Testis (tissue), 3 donors: ENCODE measurements around the gene TIMM8A. TPM values are rescaled to one million over a fixed set of nuclear protein-coding genes. Genes with fewer than 3 reads are reported as not detected.

Experiments
- DNase-seq: peaks from one replicate; pipeline ENCODE4 v3.0.0-alpha.2; 2019
- H3K27ac ChIP-seq, 2 donors: fragments of 200-600 bp; sonication (generic); one replicate each; pipeline ENCODE4 v1.5.1; 2019
- H3K27me3 ChIP-seq: fragments of 200-600 bp; sonication (generic); one replicate; pipeline ENCODE4 v1.5.1; 2019
- H3K36me3 ChIP-seq: fragments of 200-600 bp; sonication (generic); one replicate; pipeline ENCODE4 v1.5.1; 2017; ENCODE audit warnings: low read depth; ENCODE audit errors: missing control alignments
- H3K4me1 ChIP-seq: fragments of 200-600 bp; sonication (generic); one replicate; pipeline ENCODE4 v1.5.1; 2019
- H3K4me3 ChIP-seq, 2 donors: fragments of 200-600 bp; sonication (generic); one replicate each; pipeline ENCODE4 v1.5.1; 2017 to 2019
- H3K9me3 ChIP-seq: fragments of 200-600 bp; sonication (generic); one replicate; pipeline ENCODE4 v1.5.1; 2017
- POLR2A ChIP-seq: fragments of 450-650 bp; IDR thresholded peaks from one replicate; pipeline ENCODE4 v1.6.1; 2017; ENCODE audit warnings: antibody characterized with exemption, mild to moderate bottlenecking, moderate library complexity
- WGBS, 2 donors: methylation state at CpG; one replicate each; pipeline ENCODE4 v1.1.5; 2018; 5-methylcytosine and 5-hydroxymethylcytosine counted together
- intact Hi-C: fragments of 100-400 bp; cut with DNase I; formaldehyde crosslinking; loops from one replicate; pipeline ENCODE4 v1.15.1; 2023; ENCODE audit warnings: low total_unique reads
- polyA plus RNA-seq: library from polyadenylated mRNA; stranded (reverse); fragments of 350-450 nt; fragmentation: Illumina TruSeq; extraction: RNeasy Lipid Tissue Mini Kit (QIAGEN cat#74804); gene quantifications from one replicate; pipeline ENCODE4 v1.2.3, GENCODE V29; 2014; ENCODE audit warnings: low read depth, low replicate concordance; ENCODE audit not compliant: insufficient read depth
- total RNA-seq, 2 donors: library from RNA; depleted of rRNA; stranded (reverse); fragments of >200 nt; gene quantifications; one replicate each; pipeline ENCODE4 v1.2.3, GENCODE V29; 2016
- TF ChIP-seq, protein P1 (sequence below), 3 experiments: fragments of 450-650 bp in 2 of 3; fragments of 200-600 bp in 1 of 3; sonication (generic) in 1 of 3; IDR thresholded peaks; one replicate each; pipeline ENCODE4 v1.5.1; 2016 to 2019; ENCODE audit warnings: antibody characterized with exemption in 3 of 3, mild to moderate bottlenecking in 2 of 3, moderate library complexity in 1 of 3

Gene TIMM8A
- total and polyA plus RNA-seq, 3 donors from 2014 or later = 8.2 to 11.1 (median 9.3) TPM

DNA sequence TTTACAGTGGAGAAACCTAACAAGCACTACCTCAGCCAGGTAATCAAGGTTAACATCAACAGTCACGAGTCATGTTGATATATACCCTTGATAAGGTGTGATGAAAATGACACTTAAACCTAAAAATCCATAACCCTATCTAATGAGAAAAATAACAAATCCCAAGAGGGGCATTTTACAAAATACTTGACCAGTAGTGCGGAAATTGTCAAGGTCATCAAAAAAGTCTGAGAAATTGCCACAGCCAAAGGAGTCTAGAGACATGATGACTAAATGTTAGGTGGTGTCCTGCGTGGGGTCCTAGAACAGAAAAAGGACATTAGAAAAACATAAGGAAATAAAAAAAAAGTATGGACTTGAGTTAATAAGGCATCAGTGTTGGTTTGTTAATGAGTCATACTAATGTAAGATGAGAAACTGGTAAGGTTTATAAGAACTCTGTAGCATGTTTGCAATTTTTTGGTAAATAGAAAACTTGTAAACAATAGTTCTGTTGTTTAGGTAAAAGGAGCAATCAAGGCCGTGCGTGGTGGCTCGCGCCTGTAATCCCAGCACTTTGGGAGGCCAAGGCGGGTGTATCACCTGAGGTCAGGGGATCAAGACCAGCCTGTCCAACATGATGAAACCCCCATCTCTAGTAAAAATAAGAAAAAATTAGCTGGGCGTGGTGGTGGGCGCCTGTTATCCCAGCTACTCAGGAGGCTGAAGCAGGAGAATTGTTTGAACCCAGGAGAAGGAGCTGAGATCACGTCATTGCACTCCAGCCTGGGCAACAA is 45.2 kb upstream of the TIMM8A start:
- Histone ChIP-seq H3K27me3 (no peaks in the 10 kb centered on the region), H3K4me3 (no peak overlapping the region), H3K36me3 (no peaks in the 10 kb centered on the region), H3K27ac (no peak overlapping the region), H3K4me1 (no peaks in the 10 kb centered on the region), H3K9me3 (no peaks in the 10 kb centered on the region)
- 74 to 82% methylated on average over 9 to 11 of the region's 11 CpGs for WGBS, 2 donors
- intact Hi-C loops = no loop called here
- TF ChIP-seq, protein P1, sequence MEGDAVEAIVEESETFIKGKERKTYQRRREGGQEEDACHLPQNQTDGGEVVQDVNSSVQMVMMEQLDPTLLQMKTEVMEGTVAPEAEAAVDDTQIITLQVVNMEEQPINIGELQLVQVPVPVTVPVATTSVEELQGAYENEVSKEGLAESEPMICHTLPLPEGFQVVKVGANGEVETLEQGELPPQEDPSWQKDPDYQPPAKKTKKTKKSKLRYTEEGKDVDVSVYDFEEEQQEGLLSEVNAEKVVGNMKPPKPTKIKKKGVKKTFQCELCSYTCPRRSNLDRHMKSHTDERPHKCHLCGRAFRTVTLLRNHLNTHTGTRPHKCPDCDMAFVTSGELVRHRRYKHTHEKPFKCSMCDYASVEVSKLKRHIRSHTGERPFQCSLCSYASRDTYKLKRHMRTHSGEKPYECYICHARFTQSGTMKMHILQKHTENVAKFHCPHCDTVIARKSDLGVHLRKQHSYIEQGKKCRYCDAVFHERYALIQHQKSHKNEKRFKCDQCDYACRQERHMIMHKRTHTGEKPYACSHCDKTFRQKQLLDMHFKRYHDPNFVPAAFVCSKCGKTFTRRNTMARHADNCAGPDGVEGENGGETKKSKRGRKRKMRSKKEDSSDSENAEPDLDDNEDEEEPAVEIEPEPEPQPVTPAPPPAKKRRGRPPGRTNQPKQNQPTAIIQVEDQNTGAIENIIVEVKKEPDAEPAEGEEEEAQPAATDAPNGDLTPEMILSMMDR (IDR thresholded peaks at IDR 0.05) = no peak
- TF ChIP-seq POLR2A = no peak
- no peak for DNase-seq

- DNase-seq = no peak
- H3K4me1 ChIP-seq = no peaks in the 10 kb centered on the region
- H3K36me3 ChIP-seq = no peaks in the 10 kb centered on the region
- no peak overlapping the region for H3K4me3 ChIP-seq
- 22 to 31% methylated on average over 6 of the region's 6 CpGs for WGBS, 2 donors
- H3K27me3 ChIP-seq = no peaks in the 10 kb centered on the region
- TF ChIP-seq, protein P1 (IDR thresholded peaks at IDR 0.05) = no peak
- H3K9me3 ChIP-seq = no peaks in the 10 kb centered on the region
- intact Hi-C loops = no loop called here
- H3K27ac ChIP-seq = no peak overlapping the region
Observed at GRCh38 chrX:101391831-101392230, 43.3 kb upstream of the TIMM8A start.

GRCh38 chrX:101390664-101391525 is 42.4 kb upstream of the TIMM8A start, which contains the start of gene RPL36A:
RPL36A (plus strand) TSS chrX:101391011; CDS start chrX:101391044, 33 bp downstream.
- 0 to 2% methylated on average over 25 to 44 of the region's 47 CpGs for WGBS, 2 donors
- intact Hi-C loops = no loop called here
- TF ChIP-seq POLR2A = no peak
- TF ChIP-seq, protein P1 (IDR thresholded peaks at IDR 0.05) = peak in 2 of 3 experiments; percentile 54 to 65

GRCh38 chrX:101388604-101389003 is 40.1 kb upstream of the TIMM8A start:
- WGBS, 2 donors = 91 to 94% methylated on average over 2 to 3 of the region's 3 CpGs
- no peak for TF ChIP-seq POLR2A
- TF ChIP-seq, protein P1 (IDR thresholded peaks at IDR 0.05) = no peak

More at GRCh38 chrX:101390664-101391525, 42.4 kb upstream of the TIMM8A start, which contains the start of gene RPL36A:
- peak; percentile 91 for DNase-seq
- H3K9me3 ChIP-seq = no peaks in the 10 kb centered on the region
- no peaks in the 10 kb centered on the region for H3K4me1 ChIP-seq
- H3K36me3 ChIP-seq = no peaks in the 10 kb centered on the region
- no peaks in the 10 kb centered on the region for H3K27me3 ChIP-seq
- peak within 1 kb of the TSS; percentile 58 to 68 for H3K4me3 ChIP-seq
- H3K27ac ChIP-seq = peak within 1 kb of the TSS; percentile 31 to 45

More at GRCh38 chrX:101388604-101389003, 40.1 kb upstream of the TIMM8A start:
- intact Hi-C loops = no loop called here
- no peak for DNase-seq
- Histone ChIP-seq H3K9me3 (no peaks in the 10 kb centered on the region), H3K36me3 (no peaks in the 10 kb centered on the region), H3K27me3 (no peaks in the 10 kb centered on the region), H3K27ac (no peak overlapping the region), H3K4me1 (no peaks in the 10 kb centered on the region), H3K4me3 (no peak overlapping the region)
